Parathyroid adenoma (tissue), 2 donors: Measurements from ENCODE around the gene DNAH11.

Experiments
- H2AFZ ChIP-seq: fragments of 300-600 bp; sonication (generic); one replicate; pipeline ENCODE4 v1.7.0; 2017; ENCODE audit warnings: antibody characterized with exemption, mild to moderate bottlenecking
- H3K27ac ChIP-seq: fragments of 300-600 bp; sonication (generic); one replicate; pipeline ENCODE4 v1.7.0; 2017
- H3K27me3 ChIP-seq: fragments of 300-600 bp; sonication (generic); one replicate; pipeline ENCODE4 v1.7.0; 2017; ENCODE audit warnings: low read length; ENCODE audit not compliant: control insufficient read depth, insufficient read depth
- H3K36me3 ChIP-seq: fragments of 300-600 bp; sonication (generic); one replicate; pipeline ENCODE4 v1.7.0; 2017; ENCODE audit warnings: low read length; ENCODE audit not compliant: control insufficient read depth, insufficient read depth
- H3K4me1 ChIP-seq: fragments of 300-600 bp; sonication (generic); one replicate; pipeline ENCODE4 v1.7.0; 2017; ENCODE audit warnings: control low read depth
- H3K4me2 ChIP-seq: fragments of 300-600 bp; sonication (generic); one replicate; pipeline ENCODE4 v1.7.0; 2017; ENCODE audit warnings: low read length
- H3K4me3 ChIP-seq: fragments of 300-600 bp; sonication (generic); one replicate; pipeline ENCODE4 v1.7.0; 2017; ENCODE audit warnings: low read depth, low read length
- H3K79me2 ChIP-seq: fragments of 300-600 bp; sonication (generic); one replicate; pipeline ENCODE4 v1.7.0; 2017; ENCODE audit warnings: control low read depth
- H3K9ac ChIP-seq: fragments of 300-600 bp; sonication (generic); one replicate; pipeline ENCODE4 v1.7.0; 2017; ENCODE audit warnings: mild to moderate bottlenecking
- H3K9me3 ChIP-seq: fragments of 300-600 bp; sonication (generic); one replicate; pipeline ENCODE4 v1.7.0; 2017; ENCODE audit warnings: low read length; ENCODE audit not compliant: control insufficient read depth
- TF ChIP-seq, protein P1 (sequence below): fragments of 300-600 bp; sonication (generic); IDR thresholded peaks from one replicate; pipeline ENCODE4 v1.7.0; 2017; ENCODE audit warnings: antibody characterized with exemption, mild to moderate bottlenecking
- donor health status: primary hyperparathyroidism.

Gene DNAH11

DNA sequence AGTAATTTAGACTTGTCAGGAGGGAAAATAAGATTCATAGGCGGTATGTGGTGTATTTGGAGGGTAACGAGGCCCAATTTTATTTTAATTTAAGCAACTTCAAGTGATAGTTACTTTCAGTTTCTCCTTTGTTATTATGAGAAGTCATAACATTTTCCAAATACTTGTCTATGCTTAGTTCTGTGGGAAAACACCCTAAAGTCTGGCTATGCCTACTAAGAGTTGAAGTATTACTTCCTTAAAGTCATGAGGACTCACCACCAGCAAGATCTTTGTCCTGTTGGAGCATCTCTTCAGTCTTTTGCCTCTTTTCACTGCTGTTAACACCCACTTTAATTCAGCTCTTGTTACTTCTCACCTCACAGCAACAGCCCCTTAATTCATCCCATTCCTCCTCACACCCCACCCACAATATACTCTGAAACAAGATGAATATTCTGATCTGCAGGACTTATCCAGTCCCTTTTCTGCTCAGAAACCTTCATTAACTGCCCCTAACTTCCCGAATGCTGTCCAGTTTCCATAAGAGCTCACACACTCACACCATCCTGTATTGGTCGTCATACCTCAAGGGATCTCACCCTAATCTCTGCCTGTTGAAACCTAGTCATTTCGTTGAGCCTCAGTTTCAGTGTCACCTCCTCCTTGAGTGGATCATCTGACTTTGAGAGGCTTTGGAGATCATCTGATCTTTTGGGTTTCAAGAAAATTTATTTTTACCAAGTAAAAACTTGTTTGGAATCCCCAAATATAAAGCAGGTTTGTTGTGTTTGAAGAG, 61.3 kb downstream of the DNAH11 start:
- no peaks in the 10 kb centered on the region for H3K27me3 ChIP-seq
- no peak overlapping the region for H2AFZ ChIP-seq
- TF ChIP-seq, protein P1, sequence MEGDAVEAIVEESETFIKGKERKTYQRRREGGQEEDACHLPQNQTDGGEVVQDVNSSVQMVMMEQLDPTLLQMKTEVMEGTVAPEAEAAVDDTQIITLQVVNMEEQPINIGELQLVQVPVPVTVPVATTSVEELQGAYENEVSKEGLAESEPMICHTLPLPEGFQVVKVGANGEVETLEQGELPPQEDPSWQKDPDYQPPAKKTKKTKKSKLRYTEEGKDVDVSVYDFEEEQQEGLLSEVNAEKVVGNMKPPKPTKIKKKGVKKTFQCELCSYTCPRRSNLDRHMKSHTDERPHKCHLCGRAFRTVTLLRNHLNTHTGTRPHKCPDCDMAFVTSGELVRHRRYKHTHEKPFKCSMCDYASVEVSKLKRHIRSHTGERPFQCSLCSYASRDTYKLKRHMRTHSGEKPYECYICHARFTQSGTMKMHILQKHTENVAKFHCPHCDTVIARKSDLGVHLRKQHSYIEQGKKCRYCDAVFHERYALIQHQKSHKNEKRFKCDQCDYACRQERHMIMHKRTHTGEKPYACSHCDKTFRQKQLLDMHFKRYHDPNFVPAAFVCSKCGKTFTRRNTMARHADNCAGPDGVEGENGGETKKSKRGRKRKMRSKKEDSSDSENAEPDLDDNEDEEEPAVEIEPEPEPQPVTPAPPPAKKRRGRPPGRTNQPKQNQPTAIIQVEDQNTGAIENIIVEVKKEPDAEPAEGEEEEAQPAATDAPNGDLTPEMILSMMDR, result no peak
- H3K27ac ChIP-seq, result peak overlapping the region; percentile 100
- no peaks in the 10 kb centered on the region for H3K79me2 ChIP-seq
- H3K4me3 ChIP-seq, result no peak overlapping the region
- H3K4me1 ChIP-seq, result peaks cover 40% of the 10 kb centered on the region
- H3K4me2 ChIP-seq, result no peak overlapping the region
- no peaks in the 10 kb centered on the region for H3K36me3 ChIP-seq
- H3K9me3 ChIP-seq, result no peaks in the 10 kb centered on the region
- no peak overlapping the region for H3K9ac ChIP-seq

DNA sequence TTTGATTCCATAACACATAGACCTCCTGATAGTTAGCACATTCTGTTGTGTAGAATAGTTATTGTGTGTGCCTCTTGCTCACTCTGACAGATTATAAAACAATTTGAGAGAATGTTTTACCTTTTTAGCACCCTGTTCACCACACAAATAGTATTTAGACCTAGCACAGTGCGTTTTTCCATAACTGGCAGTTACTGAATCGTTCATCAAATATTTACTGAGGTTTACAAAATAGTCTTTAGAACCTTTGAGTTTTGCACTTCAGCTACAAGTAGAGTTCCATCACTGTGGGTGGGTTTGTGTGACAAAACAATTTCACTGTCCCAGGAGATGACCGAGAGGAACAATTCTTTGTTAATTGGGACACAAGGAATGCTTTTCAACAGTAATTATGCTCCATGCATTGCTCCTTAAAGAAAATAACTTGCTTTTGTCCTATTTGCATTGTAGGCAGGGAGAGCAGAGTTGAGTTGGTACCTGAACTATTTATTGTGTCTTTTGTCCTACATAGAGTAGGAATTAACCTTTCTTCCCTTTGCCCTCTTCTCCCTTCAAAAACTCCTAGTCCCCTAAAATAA, 62.3 kb downstream of the DNAH11 start:
- TF ChIP-seq, protein P1, result no peak
- no peaks in the 10 kb centered on the region for H3K27me3 ChIP-seq
- no peak overlapping the region for H2AFZ ChIP-seq
- peaks cover 38% of the 10 kb centered on the region for H3K4me1 ChIP-seq
- no peaks in the 10 kb centered on the region for H3K36me3 ChIP-seq
- no peak overlapping the region for H3K4me2 ChIP-seq
- H3K27ac ChIP-seq, result peak overlapping the region; percentile 100
- H3K4me3 ChIP-seq, result no peak overlapping the region
- H3K9me3 ChIP-seq, result no peaks in the 10 kb centered on the region
- H3K79me2 ChIP-seq, result no peaks in the 10 kb centered on the region
- H3K9ac ChIP-seq, result no peak overlapping the region

DNA sequence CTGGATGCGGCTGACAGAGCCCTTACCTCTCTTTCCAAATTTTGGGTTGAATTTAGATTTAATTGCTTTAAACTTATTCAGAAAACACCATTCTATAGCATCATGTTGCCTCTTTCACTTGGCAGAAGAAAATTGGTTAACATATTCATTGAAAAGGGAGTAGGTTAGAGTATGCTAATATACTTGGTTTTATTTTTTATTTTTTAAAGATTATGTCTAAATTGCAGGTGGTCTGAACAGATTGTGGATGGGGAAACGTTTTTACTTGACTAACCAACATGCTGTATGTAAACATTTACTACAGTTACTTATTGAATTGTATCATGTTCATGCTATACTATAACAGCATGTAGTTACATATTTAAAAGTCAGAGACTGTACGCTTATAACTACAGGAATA, 65.6 kb downstream of the DNAH11 start:
- Histone ChIP-seq H3K79me2 (no peaks in the 10 kb centered on the region), H2AFZ (no peak overlapping the region), H3K4me1 (peaks cover 23% of the 10 kb centered on the region), H3K9me3 (no peaks in the 10 kb centered on the region), H3K4me3 (no peak overlapping the region), H3K9ac (no peak overlapping the region), H3K4me2 (no peak overlapping the region), H3K27me3 (no peaks in the 10 kb centered on the region), H3K27ac (peak overlapping the region; percentile 100), H3K36me3 (no peaks in the 10 kb centered on the region)
- TF ChIP-seq, protein P1, result no peak

DNA sequence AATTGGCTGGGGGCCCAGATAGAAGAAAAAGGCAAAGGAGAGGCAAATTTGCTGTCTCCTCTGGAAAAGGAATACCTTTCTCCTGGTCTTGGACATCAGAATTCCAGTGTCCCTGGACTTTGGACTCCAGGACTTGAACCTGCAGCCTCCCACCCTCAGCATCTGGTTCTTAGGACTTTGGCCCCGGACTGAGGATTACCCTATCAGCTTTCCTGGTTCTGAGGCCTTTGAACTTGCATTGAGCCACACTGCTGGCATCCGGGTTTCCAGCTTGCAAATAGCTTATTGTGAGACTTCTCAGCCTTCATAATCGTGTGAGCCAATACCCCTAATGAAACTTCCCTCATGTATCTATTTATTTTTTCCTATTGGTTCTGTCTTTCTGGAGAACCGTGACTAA, 68.3 kb downstream of the DNAH11 start:
- Histone ChIP-seq H3K79me2 (no peaks in the 10 kb centered on the region), H3K27ac (peak overlapping the region; percentile 100), H3K9me3 (no peaks in the 10 kb centered on the region), H3K4me3 (no peak overlapping the region), H3K4me2 (no peak overlapping the region), H3K27me3 (no peaks in the 10 kb centered on the region), H3K9ac (no peak overlapping the region), H3K36me3 (peaks cover 3% of the 10 kb centered on the region), H3K4me1 (peaks cover 27% of the 10 kb centered on the region), H2AFZ (no peak overlapping the region)
- TF ChIP-seq, protein P1, result no peak
